CD4-positive, alpha-beta memory T cell (primary cell): ENCODE measurements around the gene COL18A1. TPM values are rescaled to one million over a fixed set of nuclear protein-coding genes. Genes with fewer than 3 reads are reported as not detected.

Experiments
- CTCF ChIA-PET: fragments of 350-600 bp; sonication (Branson Sonifier 250); formaldehyde crosslinking; loops from one replicate; lab custom pipeline; 2021; ENCODE audit warnings: inconsistent platforms; ENCODE audit not compliant: partially characterized antibody; lab: Charles Lee
- POLR2A ChIA-PET: fragments of 350-600 bp; sonication (Branson Sonifier 250); formaldehyde crosslinking; loops from one replicate; lab custom pipeline; 2021; ENCODE audit not compliant: partially characterized antibody; lab: Charles Lee
- DNase-seq, 5 donors: peaks; one replicate each; pipeline versions ENCODE4 v3.0.0 to v3.0.0-alpha.2; 2020 to 2022; ENCODE audit warnings: mixed read lengths in 1 of 5
- H3K27ac ChIP-seq: one replicate; pipeline ENCODE4 v1.7.0; 2013; ENCODE audit warnings: low read depth, low read length
- H3K27me3 ChIP-seq: 2 replicates; pipeline ENCODE4 v1.7.0; 2013; ENCODE audit warnings: mild to moderate bottlenecking, low read length, moderate library complexity; ENCODE audit not compliant: insufficient read depth
- H3K36me3 ChIP-seq: 2 replicates; pipeline ENCODE4 v1.7.0; 2013; ENCODE audit warnings: mild to moderate bottlenecking, low read length, moderate library complexity; ENCODE audit not compliant: insufficient read depth
- H3K4me1 ChIP-seq: 2 replicates; pipeline ENCODE4 v1.7.0; 2013; ENCODE audit warnings: mild to moderate bottlenecking, low read length, moderate library complexity; ENCODE audit not compliant: insufficient read depth
- H3K4me3 ChIP-seq, 2 donors: one replicate each; pipeline ENCODE4 v1.7.0; 2013; ENCODE audit warnings: low read length in 2 of 2, mild to moderate bottlenecking in 1 of 2
- H3K9me3 ChIP-seq, 2 donors: one replicate each; pipeline ENCODE4 v1.7.0; 2013; ENCODE audit warnings: low read length in 2 of 2, control low read depth in 1 of 2; ENCODE audit not compliant: control insufficient read depth in 1 of 2
- H3K27ac Mint-ChIP-seq, 7 donors: one replicate each; pipeline ENCODE4 v1.8.0; 2020 to 2021; ENCODE audit warnings: mixed read lengths in 7 of 7, mild to moderate bottlenecking in 6 of 7, inconsistent platforms in 3 of 7, moderate library complexity in 3 of 7
- H3K27me3 Mint-ChIP-seq, 2 donors: one replicate each; pipeline ENCODE4 v1.8.0; 2020 to 2021; ENCODE audit warnings: mixed read lengths in 2 of 2
- H3K36me3 Mint-ChIP-seq, 2 donors: one replicate each; pipeline ENCODE4 v1.8.0; 2020 to 2021; ENCODE audit warnings: mixed read lengths in 2 of 2, inconsistent platforms in 1 of 2, mild to moderate bottlenecking in 1 of 2
- H3K4me1 Mint-ChIP-seq, 4 donors: one replicate each; pipeline ENCODE4 v1.8.0; 2020 to 2021; ENCODE audit warnings: mixed read lengths in 4 of 4, mild to moderate bottlenecking in 1 of 4
- H3K4me3 Mint-ChIP-seq, 8 donors: one replicate each; pipeline ENCODE4 v1.8.0; 2020 to 2021; ENCODE audit warnings: mixed read lengths in 8 of 8, mild to moderate bottlenecking in 7 of 8, moderate library complexity in 6 of 8, inconsistent platforms in 3 of 8
- H3K9me3 Mint-ChIP-seq, 8 donors: one replicate each; pipeline ENCODE4 v1.8.0; 2020 to 2021; ENCODE audit warnings: mixed read lengths in 8 of 8, mild to moderate bottlenecking in 5 of 8, inconsistent platforms in 3 of 8, moderate library complexity in 1 of 8
- intact Hi-C: fragments of 100-400 bp; cut with micrococcal nuclease; formaldehyde crosslinking; loops from one replicate; pipeline ENCODE4 v1.15.1; 2023
- polyA plus RNA-seq, 2 donors: library from polyadenylated mRNA; unstranded; fragments of 300-500 nt; fragmentation: Illumina TruSeq; gene quantifications; one replicate each; pipeline ENCODE4 v1.2.3, GENCODE V29; 2021
- total RNA-seq, 2 experiments: library from RNA; stranded (reverse); gene quantifications; one replicate each; pipeline ENCODE4 v1.2.3, GENCODE V29; 2021

Gene COL18A1
- total and polyA plus RNA-seq, 4 experiments from 2014 or later: 0.43 to 4.5 (median 3.8) TPM

DNA sequence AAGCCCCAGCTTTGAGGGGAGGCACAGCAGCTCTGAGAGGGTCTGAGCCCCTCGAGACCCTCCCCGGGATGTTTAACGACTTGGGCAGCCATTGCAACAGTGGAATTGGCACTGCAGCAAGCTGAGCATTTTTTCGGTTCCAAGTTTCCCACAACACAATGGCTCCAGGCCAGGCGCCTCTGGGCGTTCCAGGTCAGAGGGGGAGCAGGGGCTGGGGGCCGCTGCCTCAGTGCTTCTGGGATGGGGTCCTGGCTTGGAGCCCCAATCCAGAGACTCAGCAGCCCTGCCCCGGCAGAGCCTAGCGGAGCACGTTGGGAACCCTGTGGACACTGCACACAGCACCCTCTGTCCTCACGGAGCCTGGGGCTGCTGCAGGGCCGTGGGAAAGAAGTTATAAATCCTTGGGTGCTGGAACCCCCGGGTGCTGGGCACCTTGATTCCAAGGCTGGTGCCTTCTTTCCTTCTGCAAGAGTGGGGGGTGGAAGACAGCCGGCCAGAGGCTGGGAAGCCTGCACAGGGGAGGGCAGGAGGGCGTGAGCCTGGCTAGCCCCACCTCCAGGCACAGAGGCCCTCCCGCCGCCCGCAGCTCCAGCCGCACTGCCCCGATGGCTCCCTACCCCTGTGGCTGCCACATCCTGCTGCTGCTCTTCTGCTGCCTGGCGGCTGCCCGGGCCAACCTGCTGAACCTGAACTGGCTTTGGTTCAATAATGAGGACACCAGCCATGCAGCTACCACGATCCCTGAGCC is 50.1 kb downstream of the COL18A1 start:
- ChIA-PET CTCF (no interaction called here), POLR2A (no interaction called here)
- no peaks in the 10 kb centered on the region for H3K27me3 ChIP-seq
- no peaks in the 10 kb centered on the region for H3K27me3 Mint-ChIP-seq
- no peak overlapping the region for H3K27ac ChIP-seq
- no peak overlapping the region for H3K4me3 ChIP-seq
- peaks cover 0 to 6% (median 1%) of the 10 kb centered on the region in 4 donors for H3K4me1 Mint-ChIP-seq
- intact Hi-C loops: no loop called here
- H3K9me3 Mint-ChIP-seq: peaks cover 0 to 2% (median 0%) of the 10 kb centered on the region in 8 donors
- no peak overlapping the region for H3K27ac Mint-ChIP-seq
- no peaks in the 10 kb centered on the region for H3K9me3 ChIP-seq
- H3K4me3 Mint-ChIP-seq: no peak overlapping the region
- no peak for DNase-seq
- no peaks in the 10 kb centered on the region for H3K36me3 ChIP-seq
- H3K4me1 ChIP-seq: no peaks in the 10 kb centered on the region
- H3K36me3 Mint-ChIP-seq: no peaks in the 10 kb centered on the region

DNA sequence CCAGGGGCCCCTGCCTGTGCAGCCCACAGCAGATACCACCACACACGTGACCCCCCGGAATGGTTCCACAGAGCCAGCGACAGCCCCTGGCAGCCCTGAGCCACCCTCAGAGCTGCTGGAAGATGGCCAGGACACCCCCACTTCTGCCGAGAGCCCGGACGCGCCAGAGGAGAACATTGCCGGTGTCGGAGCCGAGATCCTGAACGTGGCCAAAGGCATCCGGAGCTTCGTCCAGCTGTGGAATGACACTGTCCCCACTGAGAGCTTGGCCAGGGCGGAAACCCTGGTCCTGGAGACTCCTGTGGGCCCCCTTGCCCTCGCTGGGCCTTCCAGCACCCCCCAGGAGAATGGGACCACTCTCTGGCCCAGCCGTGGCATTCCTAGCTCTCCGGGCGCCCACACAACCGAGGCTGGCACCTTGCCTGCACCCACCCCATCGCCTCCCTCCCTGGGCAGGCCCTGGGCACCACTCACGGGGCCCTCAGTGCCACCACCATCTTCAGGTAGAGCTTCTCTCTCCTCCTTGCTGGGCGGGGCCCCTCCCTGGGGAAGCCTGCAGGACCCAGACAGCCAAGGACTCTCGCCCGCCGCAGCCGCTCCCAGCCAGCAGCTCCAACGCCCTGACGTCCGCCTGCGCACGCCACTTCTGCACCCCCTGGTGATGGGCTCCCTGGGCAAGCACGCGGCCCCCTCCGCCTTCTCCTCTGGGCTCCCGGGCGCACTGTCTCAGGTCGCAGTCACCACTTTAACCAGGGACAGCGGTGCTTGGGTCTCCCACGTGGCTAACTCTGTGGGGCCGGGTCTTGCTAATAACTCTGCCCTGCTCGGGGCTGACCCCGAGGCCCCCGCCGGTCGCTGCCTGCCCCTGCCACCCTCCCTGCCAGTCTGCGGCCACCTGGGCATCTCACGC is 51.0 kb downstream of the COL18A1 start:
- Mint-ChIP-seq H3K9me3 (peaks cover 0 to 2% (median 0%) of the 10 kb centered on the region in 8 donors), H3K4me1 (peaks cover 0 to 6% (median 1%) of the 10 kb centered on the region in 4 donors), H3K27ac (no peak overlapping the region), H3K36me3 (no peaks in the 10 kb centered on the region), H3K4me3 (no peak overlapping the region), H3K27me3 (peaks cover 0 to 2% of the 10 kb centered on the region in 2 donors)
- intact Hi-C loops: no loop called here
- H3K4me3 ChIP-seq: no peak overlapping the region
- no peaks in the 10 kb centered on the region for H3K4me1 ChIP-seq
- H3K36me3 ChIP-seq: no peaks in the 10 kb centered on the region
- H3K27ac ChIP-seq: no peak overlapping the region
- H3K9me3 ChIP-seq: no peaks in the 10 kb centered on the region
- DNase-seq: peak in 1 of 5 donors; percentile 13
- no peaks in the 10 kb centered on the region for H3K27me3 ChIP-seq
- CTCF ChIA-PET: no interaction called here
- POLR2A ChIA-PET: no interaction called here

DNA sequence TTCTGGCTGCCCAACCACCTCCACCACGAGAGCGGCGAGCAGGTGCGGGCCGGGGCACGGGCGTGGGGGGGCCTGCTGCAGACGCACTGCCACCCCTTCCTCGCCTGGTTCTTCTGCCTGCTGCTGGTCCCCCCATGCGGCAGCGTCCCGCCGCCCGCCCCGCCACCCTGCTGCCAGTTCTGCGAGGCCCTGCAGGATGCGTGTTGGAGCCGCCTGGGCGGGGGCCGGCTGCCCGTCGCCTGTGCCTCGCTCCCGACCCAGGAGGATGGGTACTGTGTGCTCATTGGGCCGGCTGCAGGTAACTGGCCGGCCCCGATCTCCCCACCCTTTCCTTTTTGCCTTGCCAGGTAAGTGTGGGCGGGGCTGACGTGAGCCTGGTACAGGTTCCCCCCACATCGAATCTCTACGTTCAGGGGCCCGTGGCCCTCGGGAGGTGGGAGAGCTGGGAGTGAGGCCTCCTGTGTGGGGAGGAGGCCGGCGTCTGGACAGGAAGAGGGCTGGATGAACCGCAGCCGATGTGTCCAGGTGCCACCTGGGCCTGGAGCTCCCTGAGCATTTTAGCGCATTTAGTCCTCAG is 51.7 kb downstream of the COL18A1 start:
- ChIA-PET CTCF (no interaction called here), POLR2A (no interaction called here)
- Histone ChIP-seq H3K9me3 (no peaks in the 10 kb centered on the region), H3K27ac (no peak overlapping the region), H3K4me3 (no peak overlapping the region), H3K27me3 (no peaks in the 10 kb centered on the region), H3K36me3 (no peaks in the 10 kb centered on the region), H3K4me1 (no peaks in the 10 kb centered on the region)
- peaks cover 0 to 2% of the 10 kb centered on the region in 2 donors for H3K27me3 Mint-ChIP-seq
- no peak overlapping the region for H3K4me3 Mint-ChIP-seq
- H3K4me1 Mint-ChIP-seq: peaks cover 0 to 6% (median 1%) of the 10 kb centered on the region in 4 donors
- DNase-seq: no peak
- H3K36me3 Mint-ChIP-seq: peaks cover 0 to 4% of the 10 kb centered on the region in 2 donors
- intact Hi-C loops: no loop called here
- H3K9me3 Mint-ChIP-seq: peaks cover 0 to 7% (median 3%) of the 10 kb centered on the region in 8 donors
- H3K27ac Mint-ChIP-seq: no peak overlapping the region

DNA sequence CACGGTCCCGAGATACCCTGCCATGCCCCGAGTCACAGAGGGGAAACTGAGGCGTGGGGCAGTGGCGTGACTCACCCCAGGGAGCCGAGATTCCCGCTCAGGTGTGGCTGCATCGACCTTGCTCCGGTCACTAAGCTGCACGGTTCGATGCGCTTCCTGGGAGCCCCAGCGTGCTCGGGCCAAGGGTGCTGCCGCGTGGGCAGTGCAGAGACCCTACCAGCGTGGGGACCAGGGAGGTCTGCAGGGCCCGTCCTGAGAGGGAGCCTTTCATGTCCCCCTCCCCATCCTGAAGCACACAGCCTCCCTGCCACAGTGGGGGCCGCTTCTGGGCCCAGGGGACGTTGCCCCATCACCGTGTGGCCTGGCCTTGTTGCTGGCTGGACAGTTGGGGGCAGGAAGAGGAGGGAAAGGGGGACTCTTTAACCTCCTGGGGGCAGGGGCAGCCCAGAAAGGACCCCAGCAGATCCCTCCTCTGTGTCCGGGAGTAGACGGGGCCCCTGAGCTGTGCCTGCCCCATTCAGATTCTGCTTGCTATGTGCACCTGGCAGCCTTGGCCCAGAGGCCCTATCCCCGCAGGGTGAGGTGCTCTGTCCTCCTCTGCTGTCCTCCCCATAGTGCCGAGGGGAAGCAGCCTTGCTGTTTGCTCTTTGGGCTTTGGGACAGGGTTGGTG is 52.3 kb downstream of the COL18A1 start:
- POLR2A ChIA-PET: no interaction called here
- H3K27me3 Mint-ChIP-seq: peaks cover 2 to 3% of the 10 kb centered on the region in 2 donors
- no peak overlapping the region for H3K27ac ChIP-seq
- H3K27me3 ChIP-seq: no peaks in the 10 kb centered on the region
- no peaks in the 10 kb centered on the region for H3K4me1 ChIP-seq
- no peak overlapping the region for H3K4me3 ChIP-seq
- CTCF ChIA-PET: no interaction called here
- DNase-seq: no peak
- peaks cover 0 to 6% (median 1%) of the 10 kb centered on the region in 4 donors for H3K4me1 Mint-ChIP-seq
- no peak overlapping the region for H3K27ac Mint-ChIP-seq
- no peaks in the 10 kb centered on the region for H3K36me3 ChIP-seq
- H3K4me3 Mint-ChIP-seq: no peak overlapping the region
- no peaks in the 10 kb centered on the region for H3K9me3 ChIP-seq
- intact Hi-C loops: no loop called here
- peaks cover 0 to 6% of the 10 kb centered on the region in 2 donors for H3K36me3 Mint-ChIP-seq
- peaks cover 2 to 14% (median 6%) of the 10 kb centered on the region in 8 donors for H3K9me3 Mint-ChIP-seq

DNA sequence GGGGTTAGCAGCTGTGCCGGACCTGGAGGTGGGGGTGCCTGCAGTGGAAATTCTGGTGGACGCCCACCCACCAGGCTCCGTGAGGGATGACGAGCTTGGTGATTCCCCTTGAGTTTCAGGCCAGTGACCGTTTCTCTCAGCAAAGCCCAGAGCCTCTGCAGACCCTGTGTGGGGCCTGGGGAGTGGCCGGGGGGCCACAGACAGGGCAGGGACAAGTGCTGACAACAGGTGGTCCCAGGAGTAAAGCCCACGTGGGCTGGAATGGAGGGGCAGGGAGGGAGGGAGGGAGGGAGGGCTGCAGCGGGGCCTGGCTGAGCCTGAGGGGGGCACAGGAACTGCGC is 52.8 kb downstream of the COL18A1 start:
- no peak overlapping the region for H3K27ac Mint-ChIP-seq
- H3K36me3 Mint-ChIP-seq: peaks cover 0 to 8% of the 10 kb centered on the region in 2 donors
- CTCF ChIA-PET: no interaction called here
- Histone ChIP-seq H3K9me3 (no peaks in the 10 kb centered on the region), H3K27ac (no peak overlapping the region), H3K4me3 (no peak overlapping the region), H3K27me3 (no peaks in the 10 kb centered on the region), H3K36me3 (no peaks in the 10 kb centered on the region), H3K4me1 (no peaks in the 10 kb centered on the region)
- POLR2A ChIA-PET: no interaction called here
- H3K4me3 Mint-ChIP-seq: no peak overlapping the region
- DNase-seq: no peak
- peaks cover 2 to 19% (median 9%) of the 10 kb centered on the region in 8 donors for H3K9me3 Mint-ChIP-seq
- intact Hi-C loops: no loop called here
- peaks cover 0 to 6% (median 1%) of the 10 kb centered on the region in 4 donors for H3K4me1 Mint-ChIP-seq
- H3K27me3 Mint-ChIP-seq: peaks cover 2 to 6% of the 10 kb centered on the region in 2 donors

DNA sequence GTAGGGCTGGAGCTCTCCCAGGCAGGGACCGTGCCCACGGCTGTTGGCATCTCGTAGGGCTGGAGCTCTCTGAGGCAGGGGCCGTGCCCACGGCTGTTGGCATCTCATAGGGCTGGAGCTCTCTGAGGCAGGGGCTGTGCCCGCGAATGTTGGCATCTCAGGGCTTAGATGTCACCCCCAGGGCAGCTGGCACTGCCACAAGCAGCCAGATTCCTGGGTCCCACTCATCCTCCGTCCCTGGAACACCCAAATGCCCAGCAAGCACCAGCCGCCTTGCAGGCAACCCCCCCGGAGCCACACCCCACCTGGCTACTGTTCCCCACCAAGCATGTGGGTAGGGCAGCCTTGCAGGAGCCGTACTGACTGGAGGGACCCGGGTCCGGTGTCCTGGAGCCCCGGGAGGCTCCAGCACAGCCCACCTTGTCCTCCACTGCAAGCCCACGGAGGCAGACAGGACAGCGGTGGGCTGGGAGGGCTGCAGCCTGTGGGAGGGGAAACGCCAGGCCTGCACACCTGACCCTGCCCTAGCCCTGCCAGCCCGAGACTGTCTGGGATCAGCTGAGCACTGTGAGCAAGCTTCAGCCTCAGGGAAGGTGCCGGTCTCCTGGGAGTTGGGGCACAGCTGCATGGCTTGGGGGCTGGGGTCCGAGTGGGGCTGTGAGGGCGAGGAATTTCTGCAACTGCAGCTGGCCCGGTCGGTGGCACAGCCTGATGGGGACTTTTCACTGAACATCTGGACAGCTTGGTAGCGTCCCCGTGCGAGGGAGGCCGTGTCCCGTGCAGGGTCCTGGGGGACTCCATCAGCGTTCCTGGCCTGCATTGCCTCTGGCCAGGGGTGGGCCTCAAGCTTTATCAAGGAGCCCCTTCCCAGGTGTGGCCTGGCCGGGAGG is 53.6 kb downstream of the COL18A1 start:
- H3K9me3 Mint-ChIP-seq: peaks cover 0 to 19% (median 9%) of the 10 kb centered on the region in 8 donors
- intact Hi-C loops: no loop called here
- no peak overlapping the region for H3K27ac ChIP-seq
- H3K4me1 ChIP-seq: no peaks in the 10 kb centered on the region
- no peak overlapping the region for H3K4me3 ChIP-seq
- H3K4me3 Mint-ChIP-seq: no peak overlapping the region
- H3K27me3 ChIP-seq: no peaks in the 10 kb centered on the region
- no peak overlapping the region for H3K27ac Mint-ChIP-seq
- peaks cover 2 to 6% of the 10 kb centered on the region in 2 donors for H3K27me3 Mint-ChIP-seq
- no peaks in the 10 kb centered on the region for H3K36me3 ChIP-seq
- H3K4me1 Mint-ChIP-seq: no peaks in the 10 kb centered on the region
- H3K36me3 Mint-ChIP-seq: peaks cover 0 to 8% of the 10 kb centered on the region in 2 donors
- H3K9me3 ChIP-seq: no peaks in the 10 kb centered on the region
- no peak for DNase-seq
- ChIA-PET CTCF (no interaction called here), POLR2A (no interaction called here)
